ENCODE results near the gene KCNAB1. TPM values are rescaled to one million over a fixed set of nuclear protein-coding genes. Genes with fewer than 3 reads are reported as not detected.

Gene KCNAB1
- total and polyA plus RNA-seq, 2 of the 8 experiments (the other 6 are each of a cell fraction or from before 2014, with no cell fraction given) = 0.51 to 2.3 TPM

DNA sequence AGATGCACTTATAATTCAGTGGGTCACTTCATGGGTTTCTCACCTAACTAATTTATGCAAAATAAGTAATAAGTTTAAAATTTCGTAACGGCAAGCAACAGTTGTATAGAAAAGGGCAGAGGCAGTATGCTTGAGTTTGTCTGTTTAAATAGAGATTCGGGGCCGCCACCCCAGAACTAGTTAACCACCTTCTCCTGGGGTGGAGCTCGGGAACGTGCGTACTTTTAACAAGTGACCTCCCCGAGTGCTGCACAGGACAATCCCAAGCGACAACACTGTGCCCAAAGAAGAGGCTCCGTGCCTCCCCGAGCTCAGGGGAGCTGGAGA is 434.1 kb downstream of the KCNAB1 start:
- H3K9ac ChIP-seq (replicated peaks in 1 of 4; ENCODE audit: extremely low read depth in 1 of 4, low read depth in 3 of 4, low read length in 3 of 4) = peak overlapping the region; percentile 95 to 98 (median 96)
- CTCF ChIA-PET (ENCODE audit: partially characterized antibody) = interaction anchor here (0.7 to 2.2 kb wide), 14 partner anchors 8 to 609 kb away, joined by 3 to 12 read pairs (median 4); partner anchors contain the start of gene TIPARP
- POLR2A ChIA-PET (ENCODE audit: partially characterized antibody) = interaction anchor here (0.6 to 2.8 kb wide), 25 partner anchors 8 to 621 kb away, joined by 3 to 19 read pairs (median 5); partner anchors contain the start of genes CCNL1 and TIPARP
- peaks cover 0 to 5% of the 10 kb centered on the region in 2 experiments for H4K20me1 ChIP-seq (replicated peaks in 1 of 2; ENCODE audit: control insufficient read depth in 1 of 2, insufficient read depth in 2 of 2, low read length in 2 of 2)
- H3K14ac ChIP-seq (ENCODE audit: insufficient read length) = no peak overlapping the region
- FAIRE-seq (no peak), DNase-seq (ENCODE audit: low read depth in 1 of 2, low spot score in 2 of 2) (no peak)
- H3K4me3 ChIP-seq (ENCODE audit: extremely low read depth in 1 of 4, insufficient read depth in 2 of 4, low read depth in 3 of 4, low read length in 4 of 4) = peak overlapping the region; percentile 81 to 100 (median 99)
- H3K23ac ChIP-seq (ENCODE audit: insufficient read length) = no peak overlapping the region
- peaks cover 6 to 32% (median 13%) of the 10 kb centered on the region in 4 experiments; a peak in 7 of 8 replicates for H3K36me3 ChIP-seq (ENCODE audit: control insufficient read depth in 2 of 4, insufficient read depth in 4 of 4, low read length in 3 of 4)
- H3K9me3 ChIP-seq (ENCODE audit: insufficient read depth in 2 of 2, low read depth in 1 of 2, low read length in 1 of 2) = no peaks in the 10 kb centered on the region
- H2BK5ac ChIP-seq (ENCODE audit: low read depth, low read length) = peak overlapping the region; percentile 94; the same call in 1 of the 2 replicates
- peak overlapping the region; percentile 99 for H4K8ac ChIP-seq (ENCODE audit: extremely low read depth, insufficient read depth, low read length)
- no peak overlapping the region for H2BK15ac ChIP-seq (ENCODE audit: low read length)
- peak overlapping the region; percentile 99; the same call in 1 of the 2 replicates for H3K18ac ChIP-seq (ENCODE audit: extremely low read depth, low read length)
- H3K4me2 ChIP-seq (ENCODE audit: insufficient read depth in 1 of 2, low read depth in 2 of 2, low read length in 2 of 2) = peak overlapping the region; percentile 72 to 89
- H2BK120ac ChIP-seq (replicated peaks; ENCODE audit: low read depth, low read length) = no peak overlapping the region
- no peaks in the 10 kb centered on the region for H3K79me1 ChIP-seq (ENCODE audit: low read depth, low read length)
- H3K4me1 ChIP-seq (replicated peaks in 1 of 4; ENCODE audit: control insufficient read depth in 3 of 4, insufficient read depth in 4 of 4, low read length in 3 of 4) = peaks cover 0 to 2% (median 0%) of the 10 kb centered on the region in 4 experiments; a peak in 2 of 7 replicates
- H3K4ac ChIP-seq (replicated peaks; ENCODE audit: insufficient read length, low read depth, low read length) = peak overlapping the region; percentile 97
- no peak overlapping the region for H2AK5ac ChIP-seq (ENCODE audit: low read depth, low read length)
- H3K23me2 ChIP-seq (ENCODE audit: low read depth, low read length) = peaks cover 4% of the 10 kb centered on the region
- peak overlapping the region; percentile 98 for H3K27ac ChIP-seq (ENCODE audit: low read depth, low read length)
- TF ChIP-seq POLR2A (IDR thresholded peaks at IDR 0.05; ENCODE audit: control extremely low read depth in 1 of 2, low read depth in 2 of 2, low read length in 2 of 2) = no peak
- no peak for TF ChIP-seq POU5F1 (IDR thresholded peaks at IDR 0.05; ENCODE audit: low read depth, low read length)
- no peak for TF ChIP-seq BCL11A (IDR thresholded peaks at IDR 0.05; ENCODE audit: low read depth in 2 of 2, low read length in 2 of 2)
- no peak for TF ChIP-seq POLR2AphosphoS5 (IDR thresholded peaks at IDR 0.05; ENCODE audit: low read depth, low read length)
- no peak for TF ChIP-seq RAD21 (IDR thresholded peaks at IDR 0.05 in 1 of 2, conservative IDR thresholded peaks at IDR 0.05 in 1 of 2; ENCODE audit: low read depth in 2 of 2, low read length in 2 of 2)
- TF ChIP-seq KDM4A (IDR thresholded peaks at IDR 0.05; ENCODE audit: low read depth, low read length, severe bottlenecking) = peak; percentile 1
- no peak for TF ChIP-seq TBP (IDR thresholded peaks at IDR 0.05; ENCODE audit: low read depth, low read length)
- TF ChIP-seq PHF8 (conservative IDR thresholded peaks at IDR 0.05; ENCODE audit: low read depth, low read length) = no peak
- no peak for TF ChIP-seq NRF1 (IDR thresholded peaks at IDR 0.05; ENCODE audit: low read depth, low read length)
- no peak overlapping the region for H2BK20ac ChIP-seq (ENCODE audit: low read length)
- H3K27me3 ChIP-seq (replicated peaks in 1 of 4; ENCODE audit: control insufficient read depth in 3 of 4, extremely low read depth in 1 of 4, insufficient read depth in 3 of 4, low read length in 3 of 4) = no peaks in the 10 kb centered on the region
- peaks cover 27 to 55% of the 10 kb centered on the region in 2 experiments for H3K79me2 ChIP-seq (ENCODE audit: control insufficient read depth in 1 of 2, insufficient read depth in 2 of 2, low read length in 2 of 2)
- WGBS, 2 experiments (ENCODE audit: extremely low coverage in 1 of 2, insufficient coverage in 1 of 2, insufficient read length in 1 of 2, insufficient replicate concordance in 2 of 2, low coverage in 1 of 2, low lambda C conversion rate in 2 of 2, missing lambda C conversion rate in 1 of 2) = 0% methylated on average over 11 of the region's 11 CpGs; no CpG with 5 or more reads in 1 of the 2 experiments
- peak overlapping the region; percentile 90 for H3K56ac ChIP-seq (replicated peaks; ENCODE audit: insufficient read length, low read depth, low read length)
- peak overlapping the region; percentile 95 for H4K5ac ChIP-seq (ENCODE audit: insufficient read length, low read depth, low read length)
- 0 out of 2 replicates have a peak overlapping the region, but pooled peaks have one; percentile 96 for H2AFZ ChIP-seq (ENCODE audit: low read length)
- no peak overlapping the region for H4K91ac ChIP-seq (replicated peaks; ENCODE audit: insufficient read length, low read length)
- H2BK12ac ChIP-seq (ENCODE audit: low read depth, low read length) = no peak overlapping the region; the same call in 1 of the 2 replicates

Measured in H1 (cell line).